ENCODE measurements around the gene LRRC52.

- no peak for TF ChIP-seq CTCF (IDR thresholded peaks at IDR 0.05)
- no peak for TF ChIP-seq CHD2 (IDR thresholded peaks at IDR 0.05; ENCODE audit: low read length, partially characterized antibody)
- no peak for TF ChIP-seq YY1 (IDR thresholded peaks at IDR 0.05; ENCODE audit: low read depth)
- TF ChIP-seq EZH2phosphoT487 (IDR thresholded peaks at IDR 0.05; ENCODE audit: borderline replicate concordance, low read depth): no peak
- TF ChIP-seq ZBTB33 (IDR thresholded peaks at IDR 0.05; ENCODE audit: borderline replicate concordance, low read depth): no peak
These were observed 57.0 kb downstream of the LRRC52 start for GRCh38 chr1:165600793-165601192.

Measured in SK-N-SH (cell line).